GM19452 (cell line): ENCODE measurements around the gene NSG2.
"Not testable (repeated sequence)": the region's sequence is repeated elsewhere in the genome, so short reads cannot be mapped to it uniquely, and the experiment has no call there.

Experiments
- ATAC-seq: cut with Tn5 transposase; IDR thresholded peaks from one replicate; pipeline ENCODE4 v1.9.1; 2021; ENCODE audit not compliant: unreplicated experiment

The NSG2 gene

GRCh38 chr5:174045470-174046025 lies at the start of gene NSG2:
Gene NSG2 (plus strand): TSS chr5:174045706. CDS start chr5:174046756, 1,050 bp downstream.
- no peak for ATAC-seq

DNA sequence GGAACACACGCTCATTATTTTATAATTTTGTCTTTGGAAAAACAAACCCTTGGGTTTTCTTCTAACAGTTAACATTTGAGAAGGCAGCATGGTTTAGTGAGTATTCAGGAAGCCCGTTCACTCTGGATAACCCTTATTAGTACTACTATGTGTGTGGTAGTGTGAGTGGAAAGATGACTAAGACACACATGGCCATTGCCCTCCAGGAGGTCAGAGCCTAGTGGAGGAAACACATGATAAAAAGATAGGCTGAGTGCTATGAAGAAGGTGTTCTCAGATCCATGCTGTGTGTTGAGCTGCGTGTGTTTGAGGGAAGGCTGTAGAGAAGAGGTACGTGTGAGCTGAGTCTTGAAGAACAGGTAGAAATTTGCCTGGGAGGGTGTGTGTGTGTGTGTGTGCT lies 48.2 kb upstream of the NSG2 start:
- no peak for ATAC-seq

DNA sequence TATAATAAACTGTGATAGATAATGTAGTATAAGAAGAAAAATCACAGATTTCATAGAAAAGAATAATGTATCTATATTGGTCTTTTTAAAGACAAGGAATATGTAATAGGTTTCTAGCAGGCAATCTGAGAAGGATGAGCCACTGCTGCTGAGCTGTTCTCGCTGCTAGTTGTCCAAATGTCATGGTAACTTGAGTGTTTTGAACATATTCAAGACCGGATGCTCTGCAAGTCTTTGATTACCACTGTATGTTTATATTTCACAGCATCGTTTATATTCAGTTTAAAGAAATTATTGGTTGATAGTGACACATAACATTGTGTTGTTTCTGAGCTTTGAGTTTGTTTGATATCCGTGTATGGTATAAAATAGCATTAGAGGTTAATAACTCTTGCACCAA lies 47.0 kb upstream of the NSG2 start:
- no peak for ATAC-seq

- no peak for ATAC-seq
Measured at GRCh38 chr5:174000076-174000475, 45.4 kb upstream of the NSG2 start.

DNA sequence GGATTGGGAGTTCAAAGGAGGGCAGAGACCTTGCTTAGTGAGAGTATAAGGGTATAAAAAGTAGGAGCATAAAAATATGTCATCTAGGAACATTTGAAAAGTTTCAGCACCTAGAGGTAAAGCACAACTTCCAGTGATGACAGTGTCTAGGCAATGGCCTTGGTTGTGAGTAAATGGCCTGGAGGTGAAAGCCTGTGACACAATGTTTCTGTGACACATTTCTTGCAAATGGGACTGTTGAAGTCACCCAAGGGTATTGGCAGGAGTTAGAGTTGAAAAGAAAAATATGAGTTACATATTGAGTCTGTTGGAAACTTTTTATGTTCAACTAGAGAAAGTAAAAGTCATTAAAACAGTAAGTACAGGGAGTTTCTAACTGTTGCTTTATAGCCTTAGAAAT lies 41.7 kb upstream of the NSG2 start:
- ATAC-seq, result no peak

GRCh38 chr5:174008922-174009321 lies 36.6 kb upstream of the NSG2 start:
- ATAC-seq, result no peak

- no peak for ATAC-seq
Measured at GRCh38 chr5:174010365-174010764, 35.1 kb upstream of the NSG2 start.

- ATAC-seq, result no peak
Measured at GRCh38 chr5:174011441-174011840, 34.1 kb upstream of the NSG2 start.

DNA sequence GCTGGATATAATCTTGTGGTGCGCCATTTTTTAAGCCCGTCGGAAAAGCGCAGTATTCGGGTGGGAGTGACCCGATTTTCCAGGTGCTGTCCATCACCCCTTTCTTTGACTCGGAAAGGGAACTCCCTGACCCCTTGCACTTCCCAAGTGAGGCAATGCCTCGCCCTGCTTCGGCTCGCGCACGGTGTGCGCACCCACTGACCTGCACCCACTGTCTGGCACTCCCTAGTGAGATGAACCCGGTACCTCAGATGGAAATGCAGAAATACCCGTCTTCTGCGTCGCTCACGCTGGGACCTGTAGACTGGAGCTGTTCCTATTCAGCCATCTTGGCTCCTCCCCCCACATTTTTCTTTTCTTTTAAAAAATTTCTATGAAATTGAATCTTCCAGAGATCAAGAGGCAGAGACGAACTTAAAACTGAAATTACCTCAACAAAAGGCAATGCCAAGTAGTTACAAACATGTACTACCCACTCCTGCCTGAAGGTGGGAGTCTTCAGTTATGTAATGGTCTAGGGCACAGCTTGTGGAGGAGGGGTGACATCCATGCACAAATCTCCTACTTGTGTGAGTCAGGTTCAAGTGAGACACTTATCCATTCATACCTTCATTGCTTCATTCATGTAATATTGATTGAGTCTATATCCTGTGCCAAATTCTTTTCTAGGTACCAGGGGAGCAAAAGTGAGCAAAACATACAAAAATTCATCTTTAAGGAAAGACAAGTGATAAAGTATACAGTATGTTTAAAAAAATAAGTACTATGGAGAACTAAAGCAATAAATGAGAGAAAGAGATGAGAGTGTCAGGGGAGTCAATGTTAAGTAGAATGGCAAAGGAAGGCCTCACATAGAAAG lies 25.2 kb upstream of the NSG2 start:
- ATAC-seq, result not testable (repeated sequence)

DNA sequence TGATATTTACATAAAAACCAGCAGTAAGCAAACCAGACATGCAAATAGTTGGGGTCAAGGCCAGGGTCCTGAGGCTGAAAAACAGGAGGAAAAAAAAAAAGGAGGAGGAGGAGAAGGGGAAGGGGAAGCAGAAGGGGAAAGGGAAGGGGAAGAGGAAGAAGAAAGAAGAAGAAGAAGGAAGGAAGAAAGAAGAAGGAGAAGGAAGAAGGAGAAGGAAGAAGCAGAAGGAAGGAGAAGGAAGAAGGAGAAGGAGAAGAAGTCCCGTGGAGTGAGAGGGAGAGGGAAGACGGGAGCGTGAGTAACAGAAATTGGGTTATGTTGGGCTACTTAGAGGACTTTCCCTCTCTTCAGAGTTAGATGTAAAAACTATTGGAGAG lies 24.6 kb upstream of the NSG2 start:
- no peak for ATAC-seq

DNA sequence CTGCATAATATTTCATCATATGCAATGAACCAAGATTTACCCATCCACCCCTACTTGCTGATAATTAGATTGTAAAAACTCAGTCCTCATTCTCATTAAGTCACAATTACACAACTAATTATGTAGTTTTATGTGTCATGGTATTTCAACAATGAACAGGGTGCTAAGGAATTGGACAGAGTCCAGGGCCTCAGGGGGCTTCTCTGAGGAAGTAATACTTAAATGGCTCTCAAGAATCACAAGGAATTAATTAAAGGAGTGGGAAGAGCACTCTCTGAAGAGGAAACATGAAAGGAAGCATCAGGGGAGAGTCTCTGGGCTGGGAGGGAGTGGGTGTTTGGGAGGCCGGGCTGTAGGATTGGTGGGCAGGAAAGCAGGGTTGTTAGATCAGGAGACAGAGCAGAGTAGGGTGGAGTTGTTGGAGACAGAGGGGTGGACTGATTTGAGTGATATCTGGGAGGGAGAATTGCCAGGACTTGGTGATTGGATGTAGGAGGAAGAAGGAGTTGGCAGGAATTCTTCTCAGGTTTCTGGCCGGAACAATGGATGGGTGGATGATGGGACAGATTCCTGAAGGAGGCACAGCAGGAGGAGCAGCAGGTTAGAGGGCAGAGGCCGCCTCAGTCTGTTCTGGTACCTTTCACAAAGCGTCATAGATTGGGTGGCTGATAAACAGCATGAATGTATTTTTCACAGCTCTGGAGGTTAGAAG lies 23.0 kb upstream of the NSG2 start:
- no peak for ATAC-seq

- ATAC-seq, result no peak
Measured at GRCh38 chr5:174030286-174030685, 15.2 kb upstream of the NSG2 start.

DNA sequence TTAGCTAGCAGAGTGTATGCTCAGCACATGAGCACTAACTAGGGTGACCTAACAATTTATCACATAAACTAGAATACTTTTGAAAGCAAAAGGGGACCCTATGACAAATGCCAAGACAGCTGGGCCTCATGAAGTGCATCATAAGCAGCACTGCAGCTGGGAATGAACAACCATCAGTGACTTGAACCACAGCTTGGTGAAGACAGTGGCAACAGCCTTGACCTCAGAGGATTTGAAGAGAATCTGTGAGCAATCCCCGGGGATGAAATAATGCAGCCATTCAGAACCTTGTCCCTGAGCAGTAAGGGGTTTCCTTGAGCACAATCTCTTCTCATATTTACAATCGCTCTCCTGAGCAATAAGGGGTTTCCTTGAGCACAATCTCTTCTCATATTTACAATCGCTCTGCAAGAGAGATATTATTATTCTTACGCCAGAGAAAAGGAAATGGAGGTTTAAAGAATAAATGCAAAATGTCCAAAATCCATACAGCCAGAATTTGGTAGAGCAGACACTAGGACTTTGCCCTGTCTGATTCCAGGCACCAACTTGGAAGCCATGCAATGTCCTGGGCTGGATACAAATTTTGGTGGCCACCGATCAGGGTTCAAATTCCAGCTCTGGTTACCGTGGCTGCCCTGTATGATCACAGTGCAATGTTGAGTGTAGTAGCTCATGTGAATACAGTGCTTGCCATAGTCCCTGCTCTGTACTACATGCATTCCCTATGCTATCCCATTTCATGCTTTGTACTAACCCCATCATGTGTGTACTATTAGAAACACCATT lies 846 bp upstream of the NSG2 start:
- ATAC-seq, result no peak

DNA sequence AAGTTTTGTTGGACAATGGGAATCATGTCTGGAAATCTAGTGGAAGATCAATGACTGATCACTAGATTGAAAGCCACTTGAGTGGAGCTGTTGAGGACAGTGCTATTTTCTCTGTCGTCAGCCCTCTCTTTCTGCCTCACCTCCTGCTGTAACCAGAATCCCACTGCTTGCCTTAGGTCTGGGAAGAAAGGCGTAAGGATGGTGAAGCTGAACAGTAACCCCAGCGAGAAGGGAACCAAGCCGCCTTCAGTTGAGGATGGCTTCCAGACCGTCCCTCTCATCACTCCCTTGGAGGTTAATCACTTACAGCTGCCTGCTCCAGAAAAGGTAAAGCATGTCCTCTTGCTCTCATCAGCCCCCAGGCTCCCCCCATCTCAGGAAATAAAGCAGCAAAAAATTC lies 1.1 kb downstream of the NSG2 start:
- no peak for ATAC-seq

GRCh38 chr5:174047472-174048099 lies 2.1 kb downstream of the NSG2 start:
- no peak for ATAC-seq

- no peak for ATAC-seq
Measured at GRCh38 chr5:174052636-174053035, 7.1 kb downstream of the NSG2 start.

- no peak for ATAC-seq
Measured at GRCh38 chr5:174053905-174054304, 8.4 kb downstream of the NSG2 start.

DNA sequence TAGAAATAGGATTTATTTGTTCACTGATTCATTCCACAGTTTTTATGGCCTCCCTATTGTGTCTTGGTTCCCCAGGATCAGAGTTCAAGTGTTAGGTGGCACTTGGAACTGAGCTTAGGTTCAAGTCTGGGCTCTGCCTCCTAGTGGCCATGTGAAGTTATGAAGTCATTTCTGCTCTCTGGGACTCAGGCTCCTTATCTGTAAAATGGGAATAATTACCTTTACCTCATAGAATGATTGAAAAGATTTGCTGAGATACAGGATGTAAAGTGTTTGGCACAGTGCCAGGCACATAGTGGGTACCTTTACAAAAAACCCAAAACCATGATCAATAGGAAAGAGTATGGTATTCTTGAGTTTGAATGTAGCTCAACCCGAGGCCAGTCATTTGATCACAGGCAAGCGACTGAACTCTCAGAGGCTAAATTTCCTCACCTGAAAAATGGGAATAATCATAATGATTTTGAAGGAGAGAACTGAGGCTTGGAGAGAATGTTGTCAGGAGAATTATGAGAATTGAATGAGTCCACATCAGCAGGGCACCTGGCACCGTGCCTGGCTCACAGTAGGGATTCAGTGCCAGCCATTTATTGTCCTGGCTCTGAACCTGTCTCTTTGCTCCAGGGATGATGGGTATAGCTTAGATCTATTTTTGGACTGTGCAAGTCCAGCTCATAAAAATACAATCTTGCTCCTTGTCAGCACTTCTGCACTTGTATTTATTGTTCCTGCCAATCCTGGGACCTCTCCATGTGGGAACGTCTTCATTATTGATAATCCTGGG lies 10.8 kb downstream of the NSG2 start:
- ATAC-seq, result no peak

DNA sequence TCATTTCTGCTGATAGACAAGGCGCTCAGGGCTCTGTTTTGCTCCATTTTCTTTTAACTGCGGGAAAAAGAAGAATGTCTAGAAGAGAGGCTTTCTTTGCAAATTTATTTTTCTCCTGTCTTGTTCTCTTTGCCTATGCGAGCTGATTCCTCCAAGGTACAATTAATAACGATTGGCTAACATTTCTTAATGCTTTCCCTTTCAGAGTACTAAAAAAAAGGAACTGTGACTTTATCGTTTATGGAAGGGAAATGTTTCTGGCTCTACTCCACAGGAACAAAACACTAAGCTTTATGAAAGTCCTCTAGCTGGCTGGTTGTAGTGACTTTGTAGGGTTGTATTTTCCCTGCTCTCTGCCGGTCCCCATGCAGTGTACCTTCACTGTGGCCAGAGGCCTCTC lies 11.7 kb downstream of the NSG2 start:
- ATAC-seq, result no peak
